ENCODE measurements around the gene NMRAL1.

NMRAL1 gene

GRCh38 chr16:4463522-4464163 is 10.8 kb downstream of the NMRAL1 start:
- no peak for DNase-seq

GRCh38 chr16:4461250-4462085 is 13.0 kb downstream of the NMRAL1 start:
- DNase-seq: no peak

DNA sequence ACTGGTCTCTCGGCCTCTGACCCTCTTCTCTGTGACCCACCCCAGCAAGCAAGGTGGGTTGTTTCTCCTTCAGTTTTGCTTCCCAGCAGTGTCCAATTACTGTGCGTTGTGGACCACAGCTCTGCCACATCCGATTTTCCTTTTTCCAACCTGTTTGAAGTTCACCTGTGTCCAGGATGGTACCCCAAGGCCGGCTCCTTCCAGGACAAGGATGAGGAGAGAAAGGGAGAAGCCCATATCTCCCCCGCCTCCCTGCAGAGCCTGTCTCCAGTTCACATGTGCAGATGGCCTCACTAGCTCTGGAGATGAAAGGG is 13.5 kb downstream of the NMRAL1 start:
- no peak for DNase-seq

DNA sequence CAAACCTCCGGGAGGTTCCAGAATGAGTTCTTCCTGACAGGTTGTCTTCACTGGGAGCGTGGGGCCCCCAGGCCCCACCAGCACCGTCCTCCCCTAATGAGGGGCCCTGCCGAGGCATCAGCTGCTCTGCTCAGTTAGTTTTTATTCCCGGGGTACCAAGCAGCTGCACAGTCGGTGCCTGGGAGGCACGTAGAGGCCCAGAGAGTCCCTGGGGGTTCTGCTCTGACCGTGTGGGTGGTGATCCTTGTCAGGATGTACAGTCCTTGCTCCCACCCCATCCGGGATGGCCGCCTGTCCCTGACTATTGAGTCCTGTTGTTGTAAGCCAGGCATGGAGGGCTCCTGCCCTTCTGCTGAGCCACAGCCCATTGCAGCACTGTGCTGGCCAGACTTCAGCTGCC is 18.5 kb downstream of the NMRAL1 start:
- no peak for DNase-seq

GRCh38 chr16:4455081-4455480 is 19.3 kb downstream of the NMRAL1 start:
- DNase-seq: no peak

DNA sequence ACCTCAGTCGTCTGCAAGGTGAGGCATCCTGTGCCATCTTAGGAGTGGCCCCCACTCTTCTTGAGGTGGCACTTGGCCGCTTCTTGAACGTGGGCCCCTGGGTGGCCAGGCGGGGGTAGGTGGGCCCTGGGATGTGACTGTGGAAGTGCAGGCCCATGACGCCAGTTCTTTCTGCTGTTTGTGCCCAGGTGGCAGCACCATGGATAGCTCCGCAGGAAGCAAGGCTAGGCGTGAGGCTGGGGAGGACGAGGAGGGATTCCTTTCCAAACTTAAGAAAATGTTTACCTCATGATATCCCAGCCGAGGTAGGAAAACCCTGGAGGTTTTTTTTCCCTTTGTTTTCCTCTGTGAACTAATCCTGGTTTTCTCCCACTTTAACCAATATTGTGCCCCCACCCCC is 19.8 kb downstream of the NMRAL1 start:
- no peak for DNase-seq

DNA sequence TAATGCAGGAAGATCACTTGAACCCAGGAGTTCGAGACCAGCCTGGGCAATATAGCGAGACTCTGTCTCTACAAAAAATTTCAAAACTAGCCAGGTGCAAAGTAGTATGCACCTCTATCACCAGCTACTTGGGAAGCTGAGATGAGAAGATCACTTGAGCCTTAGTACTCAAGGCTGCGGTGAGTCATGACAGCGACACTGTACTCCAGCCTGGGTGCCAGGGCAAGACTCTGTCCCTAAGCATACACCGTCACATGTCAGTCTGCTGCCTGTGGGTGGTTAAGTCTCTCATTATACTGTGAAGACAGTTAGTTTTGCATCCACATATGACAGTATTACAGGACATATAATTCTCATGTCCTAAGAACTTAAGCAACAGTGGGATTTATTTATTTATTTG is 21.8 kb downstream of the NMRAL1 start:
- no peak for DNase-seq

- DNase-seq: no peak
Observed at GRCh38 chr16:4450931-4451519, 23.4 kb downstream of the NMRAL1 start.

DNA sequence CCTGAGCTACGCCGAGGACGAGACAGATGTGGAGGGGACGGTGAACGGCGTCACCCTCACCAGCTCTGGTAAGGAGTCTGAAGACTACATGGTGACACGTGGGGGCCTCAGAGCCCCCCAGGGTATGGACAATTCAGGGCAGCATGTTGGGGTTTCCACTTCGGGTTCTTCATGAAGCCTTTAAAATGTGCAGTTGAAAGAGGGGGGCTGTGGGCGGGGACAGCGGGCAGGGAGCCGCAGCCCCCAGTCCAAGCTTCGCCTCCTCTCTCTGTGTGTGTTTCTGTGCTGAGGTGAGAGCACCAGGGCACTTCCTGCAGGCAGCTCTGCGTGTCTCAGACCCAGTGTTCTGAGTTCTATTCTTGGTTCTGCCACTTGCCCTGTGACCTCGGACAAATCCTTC is 24.0 kb downstream of the NMRAL1 start:
- DNase-seq: no peak

DNA sequence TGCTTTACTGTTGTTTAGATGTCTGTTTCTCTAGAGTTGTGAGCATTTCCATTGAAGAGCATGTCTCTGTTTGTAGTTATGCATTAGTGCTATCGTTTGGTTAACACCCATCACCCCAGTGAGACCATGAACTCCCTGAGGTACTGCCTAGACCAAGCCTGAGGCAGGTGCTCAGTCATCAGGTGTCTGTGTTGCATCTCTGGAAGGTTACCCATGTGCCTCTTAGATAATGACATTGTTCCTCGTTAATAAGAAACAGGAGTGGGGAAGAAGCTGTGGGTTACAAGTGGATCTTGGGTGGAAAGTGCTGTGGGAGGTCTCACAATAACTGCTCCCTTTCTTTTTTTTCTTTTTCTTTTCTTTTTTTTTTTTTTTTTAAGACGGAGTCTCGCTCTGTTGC is 30.4 kb downstream of the NMRAL1 start:
- no peak for DNase-seq

DNA sequence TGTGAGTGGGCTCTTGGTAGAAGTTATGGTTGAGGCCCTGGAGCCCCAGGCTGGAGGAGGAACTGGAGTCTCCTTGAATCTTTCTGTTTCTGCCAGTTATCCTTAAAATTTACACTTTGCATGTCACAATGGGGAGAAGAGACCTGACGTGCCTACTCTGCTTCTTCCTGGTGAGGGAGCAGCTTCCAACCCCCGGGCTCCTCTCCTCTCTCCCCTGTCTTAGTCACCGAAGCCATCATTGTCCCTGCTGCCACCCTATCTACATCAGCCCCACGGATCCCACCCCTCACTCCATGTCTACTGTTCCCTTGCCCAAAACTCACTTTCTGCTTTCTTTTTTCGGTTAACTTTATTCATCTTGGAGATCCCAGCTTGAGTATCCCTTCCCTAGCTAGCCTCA is 31.2 kb downstream of the NMRAL1 start:
- DNase-seq: no peak

DNA sequence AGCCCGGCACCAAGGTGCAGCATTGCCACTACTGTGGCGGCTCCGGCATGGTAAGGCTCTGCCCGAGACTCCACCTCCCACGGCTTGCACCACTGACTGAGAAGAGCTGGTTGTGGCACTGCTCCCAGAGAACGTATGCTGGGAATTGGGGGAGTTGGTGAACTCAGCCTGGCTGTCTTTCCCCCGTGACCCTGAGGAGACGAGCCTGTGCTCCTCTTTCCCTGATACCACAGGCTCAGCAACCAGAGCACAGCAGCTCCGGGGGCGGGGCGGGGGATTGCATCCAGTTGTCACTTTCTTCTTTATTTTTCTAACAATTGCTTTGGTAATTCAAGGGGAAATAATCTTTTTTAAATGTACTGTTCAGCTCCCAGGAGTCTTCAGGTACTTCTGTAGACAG is 32.1 kb downstream of the NMRAL1 start:
- DNase-seq: no peak

- no peak for DNase-seq
Observed at GRCh38 chr16:4437366-4437765, 37.1 kb downstream of the NMRAL1 start.

DNA sequence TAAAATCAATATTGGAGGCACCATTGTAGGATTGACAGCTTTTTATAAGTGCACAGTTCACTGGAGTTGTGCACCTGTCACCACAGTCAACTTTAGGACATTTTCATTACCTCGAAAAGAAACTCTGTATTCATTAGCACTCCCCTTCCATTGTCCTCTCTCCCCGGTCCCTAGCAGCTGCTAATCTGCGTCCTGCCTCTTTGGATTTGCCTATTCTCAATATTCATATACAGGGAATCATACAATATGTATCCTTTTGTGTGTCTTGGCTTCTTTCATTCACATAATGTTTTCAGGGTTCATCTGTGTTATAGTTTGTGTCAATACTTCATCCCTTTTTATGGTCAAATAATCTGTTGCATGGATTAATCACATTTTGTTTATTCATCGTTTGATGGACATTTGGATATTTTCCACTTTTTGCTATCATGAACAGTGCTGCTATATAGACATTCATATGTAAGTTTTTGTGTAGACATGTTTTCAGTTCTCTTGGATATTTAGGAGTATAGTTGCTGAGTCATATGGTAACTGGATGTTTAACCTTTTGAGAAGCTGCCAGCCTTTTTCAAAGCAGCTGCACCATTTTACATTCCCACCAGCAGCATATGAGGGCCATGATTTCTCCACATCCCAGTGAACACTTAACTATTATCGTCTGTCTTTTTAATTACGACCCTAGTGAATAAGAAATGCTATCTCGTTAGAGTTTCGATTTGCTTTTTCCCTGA is 38.9 kb downstream of the NMRAL1 start:
- no peak for DNase-seq

DNA sequence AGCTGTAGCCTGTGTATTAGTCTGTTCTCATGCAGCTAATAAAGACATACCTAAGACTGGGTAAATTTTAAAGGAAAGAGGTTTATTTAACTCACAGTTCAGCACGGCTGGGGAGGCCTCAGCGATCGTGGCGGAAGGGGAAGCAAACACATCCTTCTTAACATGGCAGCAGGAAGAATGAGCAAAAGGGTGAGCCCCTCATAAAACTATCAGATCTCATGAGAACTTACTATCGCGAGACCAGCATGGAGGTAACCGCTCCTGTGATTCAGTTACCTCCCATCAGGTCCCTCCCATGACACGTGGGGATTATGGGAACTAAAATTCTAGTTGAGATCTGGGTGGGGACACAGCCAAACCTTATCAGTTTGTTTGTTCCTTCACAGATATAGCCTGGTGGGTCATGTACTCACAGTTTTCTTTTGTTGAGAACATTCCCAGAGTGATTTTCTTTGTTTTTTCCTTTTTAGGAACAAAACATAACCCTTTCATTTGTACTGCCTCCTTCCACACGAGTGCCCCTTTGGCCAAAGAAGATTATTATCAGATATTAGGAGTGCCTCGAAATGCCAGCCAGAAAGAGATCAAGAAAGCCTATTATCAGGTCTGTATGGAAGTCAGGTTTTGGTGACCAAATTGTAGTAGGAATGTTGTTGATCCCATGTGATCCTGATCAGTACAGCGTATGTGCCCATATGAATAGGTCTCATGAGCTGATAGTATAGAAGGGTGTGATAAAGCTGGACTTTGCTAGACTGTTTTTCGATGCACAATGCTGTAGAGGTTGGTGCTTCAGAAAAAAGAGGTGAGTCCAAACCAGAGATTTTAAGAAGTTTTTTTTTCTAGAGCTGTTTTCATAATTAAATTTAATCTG is 40.3 kb downstream of the NMRAL1 start:
- no peak for DNase-seq

DNA sequence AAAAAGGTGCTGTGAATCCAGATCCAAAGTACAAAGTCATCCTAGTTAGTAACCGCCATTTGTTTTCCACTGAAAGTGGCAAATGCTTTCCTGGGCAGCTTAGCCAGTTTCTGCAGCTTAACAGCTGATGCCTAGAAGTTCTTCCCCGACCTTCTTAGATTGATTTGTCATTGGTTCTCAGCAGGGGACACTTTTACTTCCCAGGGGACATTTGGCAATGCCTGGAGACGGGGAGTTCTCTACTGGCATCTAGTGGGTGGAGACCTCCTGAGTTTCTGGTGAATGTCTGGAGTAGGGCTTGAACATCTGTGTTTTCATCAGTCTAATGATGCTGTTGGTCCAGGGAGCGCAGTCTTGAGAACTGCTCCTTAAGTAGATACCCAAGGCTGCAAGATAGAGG is 41.2 kb downstream of the NMRAL1 start:
- no peak for DNase-seq

DNA sequence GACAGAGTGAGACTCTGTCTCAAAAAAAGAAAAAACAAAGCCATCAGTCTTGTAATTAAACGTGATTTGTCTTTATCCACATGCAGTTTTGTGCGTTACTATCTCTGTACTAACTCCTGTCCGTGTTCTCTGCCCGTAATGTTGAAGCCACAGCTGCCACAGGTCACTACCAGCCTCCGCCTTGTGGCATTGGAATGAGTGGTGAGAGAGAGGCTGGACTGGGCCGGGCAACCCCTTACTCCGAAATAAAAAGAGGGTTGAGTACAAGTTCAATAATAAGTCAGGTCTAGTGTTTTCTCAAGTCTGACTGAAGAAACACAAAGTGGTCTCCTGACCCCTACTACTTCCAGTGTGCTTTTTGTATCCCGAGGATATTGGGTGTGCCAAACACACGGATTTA is 43.4 kb downstream of the NMRAL1 start:
- no peak for DNase-seq

- DNase-seq: no peak
Observed at GRCh38 chr16:4428500-4428899, 45.9 kb downstream of the NMRAL1 start.

DNA sequence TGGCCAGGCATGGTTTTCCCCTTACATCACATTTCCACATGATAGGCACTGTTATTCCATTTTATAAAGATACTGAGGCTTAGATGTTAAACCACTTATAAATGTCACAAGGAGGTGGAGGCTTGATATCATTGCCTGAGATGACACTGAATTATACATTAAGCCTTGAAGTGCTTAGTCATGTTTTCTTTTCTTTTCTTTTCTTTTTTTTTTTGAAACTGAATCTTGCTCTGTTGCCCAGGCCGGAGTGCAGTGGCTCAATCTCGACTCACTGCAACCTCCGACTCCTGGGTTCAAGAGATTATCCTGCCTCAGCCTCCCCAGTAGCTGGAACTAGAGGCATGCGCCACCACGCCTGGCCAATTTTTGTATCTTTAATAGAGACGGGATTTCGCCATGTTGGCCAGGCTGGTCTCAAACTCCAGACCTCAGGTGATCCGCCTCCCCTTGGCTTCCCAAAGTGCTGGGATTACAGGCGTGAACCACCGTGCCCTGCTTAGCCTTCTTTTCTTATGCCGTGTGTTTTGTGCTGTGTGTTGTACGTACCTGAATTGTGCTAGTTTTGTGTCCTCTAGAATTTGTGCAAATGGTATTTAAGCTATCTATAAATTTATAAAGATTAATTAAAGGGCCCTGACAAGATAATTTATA is 47.6 kb downstream of the NMRAL1 start:
- DNase-seq: no peak

DNA sequence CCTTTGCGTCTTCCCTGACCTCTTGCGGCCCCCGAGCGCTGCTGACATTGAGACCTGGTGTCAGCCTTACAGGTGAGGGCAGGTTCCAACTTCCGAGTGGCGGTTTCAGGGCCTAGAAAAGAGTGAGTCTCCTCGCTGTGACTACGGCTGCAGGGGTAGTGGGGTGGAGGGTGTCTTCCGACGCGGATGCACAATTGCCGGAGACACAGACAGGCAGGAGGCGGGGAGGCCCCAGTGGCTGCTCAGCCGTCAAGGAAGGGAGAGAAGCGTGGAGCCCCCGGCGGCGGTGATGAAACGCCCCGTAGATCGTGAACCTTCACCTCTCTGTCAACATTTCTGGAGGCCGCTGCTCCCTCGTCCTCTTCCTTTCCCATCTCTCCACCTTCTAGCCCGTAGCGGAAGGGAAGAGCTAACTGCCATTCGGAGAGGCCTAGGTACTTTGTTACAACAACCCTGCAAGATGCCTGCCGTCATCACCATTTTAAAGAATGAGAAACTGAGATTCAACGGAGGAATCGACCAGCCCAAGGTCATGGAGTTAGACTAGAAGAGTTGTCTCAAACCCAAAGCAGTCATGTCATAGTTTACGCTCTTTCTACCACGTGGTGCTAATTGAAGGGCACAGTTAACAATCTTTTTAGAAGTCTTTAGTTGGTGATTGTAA is 48.3 kb downstream of the NMRAL1 start:
- peak in 1 of 2 experiments; percentile 5 for DNase-seq

GRCh38 chr16:4425378-4426020 is 48.9 kb downstream of the NMRAL1 start, which contains the start of gene DNAJA3:
DNAJA3 (plus strand) TSS chr16:4425868; CDS start chr16:4425882, 14 bp downstream.
- peak; percentile 85 to 88 for DNase-seq
